SH-SY5Y (cell line): ENCODE results near the gene TSR1.

Experiments used
- GATA2 ChIP-seq: IDR thresholded peaks from 2 replicates; pipeline ENCODE4 v1.6.1; 2011; ENCODE audit warnings: mild to moderate bottlenecking, low read depth, low read length
- GATA3 ChIP-seq: IDR thresholded peaks from 2 replicates; pipeline ENCODE4 v1.6.1; 2011; ENCODE audit warnings: low read depth, mild to moderate bottlenecking, low read length, moderate library complexity

TSR1 gene

DNA sequence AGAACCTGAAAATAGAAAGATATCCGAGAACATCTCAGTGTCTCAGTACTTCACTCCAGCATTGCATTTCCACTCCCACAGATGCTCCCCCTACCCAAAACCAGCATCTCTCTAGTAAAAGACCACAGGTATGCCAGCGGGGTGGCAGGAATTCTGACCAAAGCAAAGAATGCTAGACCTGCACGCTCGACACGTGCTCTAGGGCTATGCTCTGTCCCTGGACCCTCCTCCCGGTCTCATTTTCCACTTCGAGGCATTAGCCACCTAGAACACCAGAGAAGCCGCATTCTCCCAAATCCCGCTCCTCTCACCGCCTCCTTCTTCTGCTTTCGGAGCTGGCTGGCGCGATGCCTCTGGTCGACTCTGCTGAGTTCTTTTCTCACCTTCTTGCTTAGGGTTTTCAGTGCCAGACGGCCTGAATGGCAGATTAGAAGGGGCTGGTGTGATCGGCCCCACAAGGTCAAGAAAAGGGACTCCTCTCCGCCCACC is 487 bp downstream of the TSR1 start:
- TF ChIP-seq GATA2 (no peak), GATA3 (no peak)

DNA sequence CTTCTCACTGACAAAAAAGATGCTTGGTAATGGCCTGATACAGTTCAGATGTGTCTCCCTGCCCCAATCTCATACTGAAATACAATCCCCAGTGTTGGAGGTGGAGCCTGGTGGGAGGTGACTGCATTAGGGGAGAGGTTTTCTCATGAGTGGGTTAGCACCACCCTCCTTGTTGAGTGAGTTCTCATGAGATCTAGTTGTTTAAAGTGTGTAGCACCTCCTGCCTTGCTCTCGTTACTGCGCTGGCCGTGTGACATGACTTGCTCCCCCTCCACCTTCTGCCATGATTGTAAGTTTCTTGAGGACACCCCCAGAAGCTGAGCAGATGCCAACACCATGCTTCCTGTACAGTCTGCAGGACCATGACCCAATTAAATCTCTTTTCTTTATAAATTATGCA is 5.0 kb downstream of the TSR1 start:
- no peak for TF ChIP-seq GATA3
- no peak for TF ChIP-seq GATA2

DNA sequence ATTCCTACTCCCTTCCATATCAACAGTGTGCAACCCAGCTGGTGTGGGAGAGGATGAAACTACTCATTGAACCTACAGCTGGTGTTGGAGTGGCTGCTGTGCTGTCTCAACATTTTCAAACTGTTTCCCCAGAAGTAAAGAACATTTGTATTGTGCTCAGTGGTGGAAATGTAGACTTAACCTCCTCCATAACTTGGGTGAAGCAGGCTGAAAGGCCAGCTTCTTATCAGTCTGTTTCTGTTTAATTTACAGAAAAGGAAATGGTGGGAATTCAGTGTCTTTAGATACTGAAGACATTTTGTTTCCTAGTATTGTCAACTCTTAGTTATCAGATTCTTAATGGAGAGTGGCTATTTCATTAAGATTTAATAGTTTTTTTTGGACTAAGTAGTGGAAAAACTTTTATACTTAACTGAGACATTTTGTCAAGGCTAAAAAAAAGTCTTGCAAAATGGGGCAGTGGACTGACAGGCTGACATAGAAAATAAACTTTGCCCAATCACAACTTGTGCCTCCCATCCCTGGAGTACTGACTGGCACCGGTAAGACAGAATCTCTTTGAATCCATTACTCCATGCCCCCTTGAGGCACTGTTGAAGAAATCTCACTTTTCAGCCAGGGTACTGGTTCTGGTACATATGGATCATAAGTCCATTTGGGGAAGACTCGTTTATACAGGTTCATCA is 12.5 kb downstream of the TSR1 start:
- TF ChIP-seq GATA2 (no peak), GATA3 (no peak)

DNA sequence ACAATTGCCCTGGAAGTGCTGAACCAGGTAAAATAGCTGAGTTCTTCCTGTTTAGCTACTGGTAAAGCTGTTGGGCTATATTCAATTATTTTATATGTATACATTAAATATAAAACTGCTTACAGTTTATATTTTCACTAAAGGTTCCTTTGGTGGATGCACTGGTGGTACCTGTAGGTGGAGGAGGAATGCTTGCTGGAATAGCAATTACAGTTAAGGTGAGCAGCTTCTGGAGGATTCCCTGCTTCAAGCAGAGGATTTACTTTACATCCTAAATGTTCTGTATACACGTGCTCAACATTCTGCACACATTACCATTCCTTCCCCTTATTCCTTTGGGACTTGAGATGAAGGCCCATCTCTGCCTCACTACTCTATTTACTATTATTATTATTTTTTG is 14.9 kb downstream of the TSR1 start:
- no peak for TF ChIP-seq GATA3
- no peak for TF ChIP-seq GATA2

DNA sequence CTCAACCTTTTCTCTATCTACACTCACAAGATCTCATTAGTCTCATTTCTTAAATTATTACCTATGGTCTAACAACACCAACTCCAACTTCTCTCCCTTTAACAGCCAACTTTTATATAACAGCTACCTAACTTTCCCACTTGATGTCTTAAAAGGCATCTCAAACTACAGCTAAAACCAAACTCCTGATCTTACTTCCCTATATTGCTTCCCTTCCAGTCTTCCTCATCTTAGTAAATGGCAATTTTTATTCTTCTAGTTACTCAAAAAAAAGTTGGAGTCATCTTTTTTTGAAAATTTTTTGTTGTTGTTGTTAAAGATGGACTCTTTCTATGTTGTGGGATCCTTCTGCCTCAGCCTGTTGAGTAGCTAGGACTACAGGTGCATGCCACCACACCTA is 17.2 kb downstream of the TSR1 start:
- TF ChIP-seq GATA3 (no peak), GATA2 (no peak)

DNA sequence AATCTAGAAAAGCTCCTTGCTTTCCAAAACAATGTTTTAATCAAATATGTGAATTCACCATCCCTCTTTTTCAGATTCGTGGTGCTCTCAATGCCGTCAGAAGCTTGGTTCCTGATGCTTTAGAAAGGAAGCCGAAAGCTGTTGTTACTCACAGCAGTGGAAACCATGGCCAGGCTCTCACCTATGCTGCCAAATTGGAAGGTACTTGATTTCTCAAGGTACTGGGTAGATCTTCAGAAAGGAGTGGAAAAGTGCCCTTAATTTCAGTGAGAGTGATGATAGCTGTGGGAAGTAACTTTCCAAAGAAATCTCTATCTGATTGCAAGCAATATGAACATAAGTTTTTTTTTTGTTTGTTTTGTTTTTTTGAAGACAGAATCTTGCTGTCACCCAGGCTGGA is 18.5 kb downstream of the TSR1 start:
- no peak for TF ChIP-seq GATA2
- no peak for TF ChIP-seq GATA3

DNA sequence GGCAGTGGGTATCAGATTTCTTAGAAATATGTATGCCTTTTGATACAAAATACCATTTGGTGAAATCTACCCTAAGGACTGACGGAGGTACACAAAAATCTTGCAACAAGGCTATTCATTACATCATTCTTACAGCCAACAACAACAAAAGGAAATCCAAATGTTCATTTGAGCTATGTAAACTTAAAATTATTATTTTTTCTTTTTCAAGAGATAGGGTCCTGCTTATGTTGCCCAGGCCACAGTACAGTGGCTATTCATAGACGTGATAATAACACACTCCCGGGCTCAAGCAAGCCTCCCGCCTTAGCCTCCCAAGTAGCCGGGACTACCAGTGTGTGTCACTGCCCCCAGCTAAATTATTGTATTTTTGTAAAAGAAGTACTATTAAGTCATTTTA is 23.5 kb downstream of the TSR1 start:
- TF ChIP-seq GATA2 (no peak), GATA3 (no peak)

DNA sequence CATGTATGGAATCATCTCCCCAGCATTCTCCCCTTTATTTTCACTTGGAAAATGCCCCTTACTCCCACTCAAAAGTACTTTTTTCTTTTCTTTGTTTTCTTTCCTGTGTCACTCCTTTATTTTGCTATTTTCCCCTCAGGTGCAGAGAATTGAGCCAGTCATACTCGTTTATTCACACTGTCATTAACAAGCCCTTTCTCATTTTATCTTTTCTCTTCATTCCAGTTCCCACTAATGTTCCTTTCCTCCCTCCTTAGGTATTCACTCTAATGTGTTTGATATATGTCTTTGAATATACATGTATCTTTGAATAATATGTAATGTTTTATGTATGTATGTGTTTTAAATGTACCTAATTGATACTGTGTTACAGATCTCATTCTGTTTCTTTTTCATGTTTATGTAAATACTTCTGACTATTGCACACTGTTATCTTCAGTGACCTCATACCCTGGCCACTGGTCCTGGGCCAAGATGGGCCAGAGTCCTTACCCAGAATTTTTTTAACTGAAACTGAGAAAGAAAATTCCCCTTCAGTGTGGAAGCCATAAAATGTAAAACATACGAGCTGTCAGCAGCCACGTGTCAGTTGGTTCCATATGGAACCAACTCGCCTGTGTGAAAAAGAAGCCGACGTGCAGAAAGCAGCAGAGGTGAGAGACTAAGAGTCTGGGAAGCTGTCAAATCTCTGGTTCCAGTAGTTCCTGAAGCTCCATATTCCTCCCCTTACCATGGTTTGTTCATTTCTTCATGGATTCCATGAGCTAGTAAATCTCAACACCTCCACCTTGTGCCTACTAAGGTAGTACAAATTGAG is 26.7 kb downstream of the TSR1 start:
- TF ChIP-seq GATA2 (no peak), GATA3 (no peak)

DNA sequence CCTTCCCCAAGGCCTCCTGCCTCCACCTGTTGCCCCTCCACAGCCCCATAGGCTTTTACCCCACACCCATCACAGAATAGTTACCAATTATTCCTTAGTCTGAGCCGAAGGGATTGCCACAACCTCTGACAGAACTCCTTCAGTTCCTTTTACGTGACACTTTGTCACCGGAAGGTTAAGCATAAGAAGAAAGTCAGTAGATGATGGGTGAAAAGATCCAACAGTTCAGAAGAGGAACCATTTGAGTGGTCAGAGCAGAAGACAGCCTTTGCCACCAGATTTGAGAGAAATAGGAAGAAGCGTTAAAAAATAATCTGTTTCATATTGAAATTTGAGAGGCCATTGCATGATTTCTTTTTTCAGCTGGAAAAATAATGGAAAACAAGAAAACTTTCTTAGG is 31.3 kb downstream of the TSR1 start:
- no peak for TF ChIP-seq GATA3

DNA sequence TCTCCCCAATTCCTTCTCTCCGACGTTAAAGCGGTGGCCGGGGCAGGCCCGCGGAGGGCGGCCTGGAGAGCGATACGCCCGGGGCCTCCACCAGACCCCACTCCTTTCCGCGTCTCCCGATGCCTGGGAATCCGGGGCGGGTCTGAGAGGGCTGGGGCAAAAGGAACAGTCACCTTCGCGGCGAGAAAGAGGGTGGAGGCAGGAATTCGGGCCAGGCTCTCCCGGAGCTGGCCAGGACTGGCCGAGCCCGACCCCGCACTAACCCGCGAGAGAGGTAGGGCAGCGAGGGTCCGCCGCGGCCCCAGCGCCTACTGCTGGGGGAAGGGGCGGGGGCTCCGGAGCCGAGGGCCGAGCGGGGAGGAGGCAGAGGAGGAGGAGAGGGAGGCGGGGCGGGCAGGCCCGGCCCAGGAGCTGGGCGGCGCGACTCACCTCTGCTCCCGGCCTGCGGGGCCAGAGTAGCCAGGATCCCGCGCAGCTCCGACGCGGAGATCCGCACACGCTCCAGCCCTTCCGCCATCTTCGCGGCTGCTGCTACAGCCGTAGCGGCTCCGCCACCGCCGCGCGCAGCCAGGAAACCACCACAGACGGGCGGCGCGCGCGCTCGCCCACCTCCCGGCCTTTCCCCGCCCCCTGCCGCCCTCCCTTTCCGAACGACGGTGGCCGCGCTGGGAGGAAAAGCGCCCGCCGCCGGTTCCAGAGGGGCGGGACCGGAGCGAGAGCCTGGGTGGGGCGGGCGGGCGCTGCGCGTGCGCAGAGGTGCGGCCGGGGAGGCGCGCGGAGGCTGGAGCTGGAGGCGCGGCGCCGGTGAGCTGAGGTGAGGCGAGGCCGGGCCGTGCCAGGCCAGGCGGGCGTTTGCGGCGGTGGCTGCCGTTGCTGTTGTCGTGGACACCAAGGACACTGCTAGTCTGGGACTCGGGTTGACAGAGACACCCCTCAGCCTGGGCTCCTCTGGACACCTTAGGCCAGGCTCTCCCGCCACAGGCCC is 32.8 kb downstream of the TSR1 start, which contains the start of the genes SMG6 and SRR:
Gene SMG6, minus strand, starts transcription at position 582 of the 985 bp plus-strand sequence. Its CDS starts 65 bp downstream, at position 517.
Gene SRR, plus strand, starts transcription at position 747 of the 985 bp plus-strand sequence. CDS start 11,611 bp downstream, outside the sequence.
- TF ChIP-seq GATA3 (no peak), GATA2 (no peak)

DNA sequence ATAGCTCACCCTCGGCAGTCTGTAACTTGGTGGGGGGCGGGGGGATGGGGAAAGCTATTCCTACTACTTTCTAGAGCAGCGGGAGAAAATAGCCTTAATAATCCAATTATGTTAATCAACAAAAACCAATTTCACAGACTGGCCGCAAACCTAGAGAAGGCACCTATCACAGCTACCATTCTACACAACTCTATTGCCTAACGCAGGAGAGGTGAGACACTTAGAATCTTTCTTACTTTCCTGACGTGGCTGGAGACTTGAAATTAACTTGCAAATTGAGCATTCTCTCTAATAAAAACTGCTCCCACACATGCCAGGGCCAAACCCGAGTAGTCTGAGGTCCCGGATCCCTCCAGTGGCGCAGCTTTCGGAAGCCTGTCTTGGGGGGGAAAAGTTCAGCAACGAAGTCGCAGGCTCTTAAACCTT is 33.5 kb downstream of the TSR1 start:
- TF ChIP-seq GATA2 (no peak), GATA3 (no peak)

DNA sequence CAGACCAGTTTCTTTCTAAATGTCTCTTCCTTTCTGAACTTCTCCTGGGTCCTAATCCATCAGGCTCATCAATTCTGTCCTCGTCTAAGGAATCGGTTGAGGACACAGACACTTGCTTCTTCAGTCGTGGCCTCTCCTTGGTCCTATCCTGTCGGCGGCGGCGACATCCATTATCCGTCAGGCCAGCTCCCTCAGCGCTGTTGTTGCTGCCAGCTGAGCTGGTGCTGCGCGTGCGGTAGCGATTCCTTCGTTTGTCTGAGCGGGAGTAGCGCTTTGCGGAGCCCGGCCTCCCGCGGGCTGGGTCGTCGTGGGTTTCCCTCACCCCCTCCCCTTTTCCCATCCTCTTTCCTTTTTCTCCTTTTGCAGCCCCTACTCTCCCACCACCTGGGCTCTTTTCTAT is 36.5 kb downstream of the TSR1 start:
- TF ChIP-seq GATA3, result no peak
- no peak for TF ChIP-seq GATA2

DNA sequence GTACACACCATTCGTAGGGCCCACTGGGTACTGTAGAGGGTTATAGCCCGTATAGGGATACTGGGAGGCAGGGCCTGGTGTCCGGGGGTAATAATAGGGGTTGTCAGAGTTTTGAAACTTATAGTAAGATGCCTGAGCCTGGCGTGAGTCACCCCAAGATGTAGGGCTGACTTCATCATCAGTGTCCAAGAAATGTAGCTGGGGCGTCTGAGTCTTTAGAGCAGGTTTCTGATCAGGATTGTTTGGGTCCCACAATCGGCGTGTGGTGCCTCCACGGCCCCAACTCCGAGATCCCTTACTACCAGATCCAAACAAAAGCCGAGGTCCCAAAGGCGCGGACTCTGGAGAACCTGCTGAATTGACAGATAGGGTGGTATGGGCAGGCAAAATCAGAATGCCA is 37.1 kb downstream of the TSR1 start:
- TF ChIP-seq GATA2 (no peak), GATA3 (no peak)

DNA sequence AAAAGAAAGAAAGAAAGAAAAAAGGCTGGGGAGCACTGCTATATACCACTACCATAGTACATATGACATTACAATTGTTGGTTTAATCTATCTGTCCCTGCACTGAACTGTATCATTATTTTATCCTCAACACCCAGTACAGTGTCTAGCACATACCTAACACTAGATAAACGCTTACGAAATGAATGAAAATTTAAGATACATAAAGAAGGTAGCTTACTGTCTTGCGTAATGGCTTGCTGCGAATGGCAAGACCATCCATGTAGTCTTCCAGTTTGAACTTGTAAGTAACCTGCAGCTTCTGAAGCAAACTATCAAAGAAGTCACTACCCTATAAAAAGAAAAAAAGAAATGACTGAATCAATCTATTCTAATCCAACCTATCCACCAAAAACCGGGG is 39.2 kb downstream of the TSR1 start:
- TF ChIP-seq GATA2 (no peak), GATA3 (no peak)

DNA sequence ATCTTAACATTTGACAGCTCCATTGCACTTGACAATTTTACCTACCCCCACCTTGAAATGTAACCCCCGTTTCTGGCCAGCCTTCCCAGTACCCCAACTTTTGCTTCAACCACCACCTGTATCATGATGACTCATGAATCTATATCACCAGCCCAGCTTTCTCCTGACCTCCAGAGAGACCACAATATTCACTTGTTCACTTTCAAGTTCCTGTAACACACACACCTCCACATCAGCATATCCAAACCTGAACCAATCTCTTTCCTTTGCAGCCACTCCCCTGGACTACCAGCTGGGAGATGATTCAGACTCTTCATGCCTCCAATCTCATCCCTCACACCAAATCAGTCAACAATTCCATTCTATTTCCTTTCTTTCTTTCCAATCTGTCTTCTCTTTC is 40.7 kb downstream of the TSR1 start:
- TF ChIP-seq GATA3 (no peak), GATA2 (no peak)

DNA sequence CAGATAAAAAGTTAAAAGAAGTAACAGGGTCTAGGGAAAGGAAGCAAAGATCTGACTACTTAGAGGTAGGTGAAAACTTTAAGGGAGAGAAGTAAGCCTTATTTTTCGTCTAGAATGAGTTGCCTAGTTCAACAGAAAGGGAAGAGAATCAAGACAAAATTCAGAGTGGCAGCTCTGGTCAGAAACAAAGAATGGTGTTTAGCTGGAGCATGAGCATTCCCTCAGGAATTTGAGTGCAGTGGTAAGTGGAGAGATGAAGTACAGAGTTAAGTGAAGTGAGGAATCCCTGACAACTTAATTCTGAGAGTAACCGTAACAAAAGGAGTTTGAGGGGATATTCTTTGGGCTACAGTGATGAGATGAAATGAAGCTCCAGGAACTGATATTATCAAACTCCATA is 44.2 kb downstream of the TSR1 start:
- TF ChIP-seq GATA2, result no peak
- TF ChIP-seq GATA3, result no peak
